GM12865 (cell line): ENCODE data around the gene CCDC183.
"Not testable (repeated sequence)": the region's sequence is repeated elsewhere in the genome, so short reads cannot be mapped to it uniquely, and the experiment has no call there.

Source experiments
- DNase-seq: peaks from one replicate; pipeline ENCODE4 v3.0.0; 2010; ENCODE audit warnings: low read depth
- H3K4me3 ChIP-seq: 2 replicates; pipeline ENCODE4 v1.5.1; 2011; ENCODE audit warnings: mild to moderate bottlenecking, low read depth, low read length, control low read depth
- TF ChIP-seq, protein P1 (sequence below): IDR thresholded peaks from 2 replicates; pipeline ENCODE4 v1.5.1; 2011; ENCODE audit warnings: low read length, control low read depth, low read depth, inconsistent platforms; ENCODE audit not compliant: insufficient read depth; ENCODE audit errors: missing control alignments

CCDC183 gene

DNA sequence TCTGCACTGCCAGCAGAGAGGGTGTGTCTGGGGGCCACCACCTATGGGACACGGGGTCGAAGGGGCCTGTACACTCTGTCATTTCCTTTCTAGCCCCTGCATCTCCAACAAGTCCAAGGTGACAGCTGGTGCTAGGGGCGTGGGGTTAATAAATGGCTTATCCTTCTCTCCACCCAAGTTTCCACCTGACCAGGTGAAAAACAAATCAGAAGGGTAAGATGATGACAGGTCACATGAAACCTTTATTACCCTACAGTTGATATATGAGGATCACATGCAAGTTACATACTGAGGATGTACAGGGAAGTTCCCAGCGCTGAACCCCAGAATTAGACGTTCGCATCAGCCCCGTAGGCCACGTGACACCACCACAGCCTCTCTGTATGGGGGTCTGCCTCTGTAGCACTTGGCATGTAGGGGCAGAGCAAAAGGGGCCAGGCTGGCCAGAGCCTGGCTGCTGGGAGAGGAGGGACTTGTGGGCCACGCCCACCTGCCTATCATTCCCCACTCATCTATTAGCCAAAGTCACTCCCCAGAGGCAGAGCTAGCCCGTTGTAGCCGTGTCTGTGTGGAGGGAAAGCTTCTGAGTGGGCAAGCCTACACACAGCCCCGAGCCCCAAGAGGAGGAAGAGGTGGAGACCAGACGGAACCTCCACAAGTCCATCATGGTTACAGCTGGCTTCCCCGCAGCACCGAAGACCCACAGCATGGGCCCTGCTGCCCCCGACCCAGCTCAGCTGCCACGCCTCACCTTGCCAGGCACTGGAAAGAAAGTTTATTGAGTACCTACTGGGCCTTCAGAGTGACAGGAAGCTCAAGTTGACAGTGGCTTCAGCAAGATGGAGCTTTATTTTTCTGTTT is 2.8 kb upstream of the CCDC183 start:
- no peak overlapping the region for H3K4me3 ChIP-seq
- DNase-seq = no peak
- TF ChIP-seq, protein P1, sequence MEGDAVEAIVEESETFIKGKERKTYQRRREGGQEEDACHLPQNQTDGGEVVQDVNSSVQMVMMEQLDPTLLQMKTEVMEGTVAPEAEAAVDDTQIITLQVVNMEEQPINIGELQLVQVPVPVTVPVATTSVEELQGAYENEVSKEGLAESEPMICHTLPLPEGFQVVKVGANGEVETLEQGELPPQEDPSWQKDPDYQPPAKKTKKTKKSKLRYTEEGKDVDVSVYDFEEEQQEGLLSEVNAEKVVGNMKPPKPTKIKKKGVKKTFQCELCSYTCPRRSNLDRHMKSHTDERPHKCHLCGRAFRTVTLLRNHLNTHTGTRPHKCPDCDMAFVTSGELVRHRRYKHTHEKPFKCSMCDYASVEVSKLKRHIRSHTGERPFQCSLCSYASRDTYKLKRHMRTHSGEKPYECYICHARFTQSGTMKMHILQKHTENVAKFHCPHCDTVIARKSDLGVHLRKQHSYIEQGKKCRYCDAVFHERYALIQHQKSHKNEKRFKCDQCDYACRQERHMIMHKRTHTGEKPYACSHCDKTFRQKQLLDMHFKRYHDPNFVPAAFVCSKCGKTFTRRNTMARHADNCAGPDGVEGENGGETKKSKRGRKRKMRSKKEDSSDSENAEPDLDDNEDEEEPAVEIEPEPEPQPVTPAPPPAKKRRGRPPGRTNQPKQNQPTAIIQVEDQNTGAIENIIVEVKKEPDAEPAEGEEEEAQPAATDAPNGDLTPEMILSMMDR = no peak

DNA sequence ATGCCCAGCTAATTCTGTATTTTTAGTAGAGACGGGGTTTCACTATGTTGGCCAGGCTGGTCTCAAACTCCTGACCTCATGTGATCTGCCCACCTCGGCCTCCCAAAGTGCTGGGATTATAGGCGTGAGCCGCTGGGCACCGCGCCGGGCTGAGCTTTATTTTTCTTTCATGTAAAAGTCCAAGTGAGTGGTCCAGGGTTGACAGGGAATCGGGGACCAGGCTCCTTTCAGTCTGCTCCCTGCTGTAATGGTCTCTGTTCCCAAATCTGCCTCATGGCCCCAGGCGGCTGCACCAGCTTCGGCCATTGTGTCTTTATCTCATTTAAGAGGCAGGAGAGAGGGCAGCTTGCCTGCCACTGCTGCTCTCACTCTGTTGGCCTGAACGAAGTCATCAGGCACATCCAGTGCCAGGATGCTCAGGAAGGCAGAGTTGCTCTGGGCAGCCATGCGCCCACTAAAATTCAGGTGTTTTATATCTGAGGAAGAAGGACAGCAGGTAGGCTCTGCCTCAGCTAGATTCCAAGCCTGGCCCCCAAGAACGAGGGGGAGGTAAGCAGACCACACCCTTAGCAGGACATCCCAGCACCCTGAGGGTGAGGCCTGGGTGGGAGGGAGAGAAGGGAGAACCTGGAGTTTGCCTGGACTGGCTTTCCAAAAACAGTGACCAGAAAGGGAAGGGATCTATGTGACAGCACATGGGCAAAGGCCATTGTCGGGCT is 1.7 kb upstream of the CCDC183 start:
- H3K4me3 ChIP-seq = no peak overlapping the region
- TF ChIP-seq, protein P1 = no peak

DNA sequence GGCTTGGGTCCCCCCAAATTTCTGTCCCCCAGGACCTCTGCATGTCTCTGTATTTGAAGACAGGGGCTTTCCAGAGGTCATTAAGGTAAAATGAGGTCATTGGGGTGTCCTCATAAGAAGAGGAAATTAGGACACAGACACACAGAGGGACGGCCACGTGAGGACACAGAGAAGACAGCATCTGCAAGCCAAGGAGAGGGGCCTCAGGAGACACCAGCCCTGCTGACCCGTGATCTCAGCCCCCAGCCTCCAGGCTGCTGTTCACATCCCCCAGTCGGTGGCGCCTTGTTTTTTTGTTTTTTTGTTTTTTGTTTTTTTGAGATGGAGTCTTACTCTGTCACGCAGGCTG is 1.2 kb upstream of the CCDC183 start:
- TF ChIP-seq, protein P1 = no peak
- H3K4me3 ChIP-seq = no peak overlapping the region
- DNase-seq = no peak

More for the DNA sequence above, 1.7 kb upstream of the CCDC183 start:
- no peak for DNase-seq

DNA sequence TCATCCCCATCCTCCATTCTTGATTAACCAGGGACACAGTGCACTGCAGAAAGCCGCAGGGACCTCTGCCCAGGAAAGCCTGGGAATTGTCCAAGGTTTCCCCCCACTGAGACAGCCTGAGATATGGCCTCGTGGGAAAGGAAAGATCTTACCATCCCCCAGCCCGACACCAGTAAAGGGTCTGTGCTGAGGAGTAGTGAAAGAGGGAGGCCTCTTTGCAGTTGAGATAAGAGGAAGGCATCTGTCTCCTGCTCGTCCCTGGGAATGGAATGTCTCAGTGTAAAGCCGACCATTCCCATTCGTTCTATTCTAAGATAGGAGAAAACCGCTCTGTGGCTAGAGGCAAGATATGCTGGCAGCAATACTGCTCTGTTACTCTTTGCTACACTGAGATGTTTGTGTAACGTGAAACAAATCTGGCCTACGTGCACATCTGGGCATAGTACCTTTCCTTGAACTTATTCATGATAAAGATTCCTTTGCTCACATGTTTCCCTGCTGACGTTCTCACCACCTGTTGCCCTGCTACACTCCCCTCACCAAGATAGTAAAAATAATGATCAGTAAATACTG is 723 bp downstream of the CCDC183 start:
- not testable (repeated sequence) for H3K4me3 ChIP-seq, DNase-seq

DNA sequence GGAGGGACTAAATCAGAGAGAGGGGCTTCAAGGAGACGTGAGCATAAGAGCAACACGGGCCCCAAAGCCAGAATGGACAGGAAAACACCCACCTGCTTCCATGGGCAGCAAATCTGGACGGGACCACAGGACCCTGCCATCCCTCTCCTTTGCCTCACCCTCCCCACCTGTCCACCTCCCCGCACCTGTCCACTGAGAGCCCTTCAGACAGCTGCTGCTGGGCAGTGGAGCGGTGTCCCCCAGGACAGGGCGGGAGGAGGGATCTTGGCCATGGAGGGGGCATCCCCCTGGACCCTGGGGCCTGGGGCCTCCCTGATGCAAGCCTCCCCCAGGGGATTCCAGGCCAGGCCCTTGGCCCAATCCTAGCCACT is 2.6 kb downstream of the CCDC183 start:
- DNase-seq = no peak
- H3K4me3 ChIP-seq = no peak overlapping the region
- TF ChIP-seq, protein P1 = no peak

DNA sequence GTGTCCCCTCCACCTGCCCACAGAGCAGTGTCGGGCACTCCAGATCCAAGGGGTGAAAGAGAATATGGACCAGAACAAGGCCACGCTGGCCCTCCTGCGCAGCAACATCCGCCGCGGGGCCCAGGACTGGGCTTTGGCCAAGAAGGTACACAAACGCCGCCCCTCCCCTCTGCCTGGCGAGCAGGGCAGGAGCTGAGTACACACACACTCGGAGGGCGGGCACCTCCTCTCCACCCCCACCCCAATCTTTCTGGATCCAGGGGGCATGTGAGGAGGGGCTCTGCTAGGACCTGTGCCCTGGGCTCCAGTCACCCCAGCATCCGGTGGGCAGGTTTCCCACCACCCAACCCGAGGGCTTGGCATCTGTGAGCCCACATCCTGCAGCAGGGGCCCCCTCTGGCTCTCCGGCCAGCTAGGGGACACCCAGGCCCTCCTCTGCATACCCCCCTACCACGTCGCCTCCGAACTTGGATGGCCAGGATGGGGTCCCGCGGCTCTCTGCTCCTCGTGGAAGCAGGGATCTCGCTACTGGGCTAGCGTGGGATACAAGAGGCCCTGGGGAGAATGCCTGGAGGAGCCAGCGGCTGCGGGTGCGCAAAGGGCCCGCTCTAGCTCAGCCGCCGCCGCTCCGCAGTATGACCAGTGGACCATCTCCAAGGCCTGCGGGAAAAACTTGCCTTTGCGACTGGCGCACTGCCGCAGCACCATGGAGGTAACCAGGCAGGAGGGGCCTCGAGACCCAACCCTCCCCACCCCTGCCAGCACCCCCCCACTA is 3.1 kb downstream of the CCDC183 start:
- TF ChIP-seq, protein P1 = no peak
- no peak for DNase-seq
- H3K4me3 ChIP-seq = no peak overlapping the region
